Keratinocyte (primary cell): ENCODE results near the gene NIPAL4.

Experiments used
- EZH2 ChIP-seq: IDR thresholded peaks from one replicate; pipeline ENCODE4 v1.6.1; 2012; ENCODE audit warnings: inconsistent platforms, mild to moderate bottlenecking, low read length, moderate library complexity
- TF ChIP-seq, protein P1 (sequence below), 3 experiments: IDR thresholded peaks in 1 of 3; conservative IDR thresholded peaks in 1 of 3; optimal IDR thresholded peaks in 1 of 3; 2 replicates in 2 of 3; 3 replicates in 1 of 3; pipeline versions ENCODE3 to v1.5.1; 2011; ENCODE audit warnings: low read length in 3 of 3, mild to moderate bottlenecking in 3 of 3, moderate library complexity in 2 of 3, control low read depth in 1 of 3, inconsistent platforms in 1 of 3; ENCODE audit not compliant: insufficient read depth in 2 of 3; ENCODE audit errors: extremely low read depth in 1 of 3

DNA sequence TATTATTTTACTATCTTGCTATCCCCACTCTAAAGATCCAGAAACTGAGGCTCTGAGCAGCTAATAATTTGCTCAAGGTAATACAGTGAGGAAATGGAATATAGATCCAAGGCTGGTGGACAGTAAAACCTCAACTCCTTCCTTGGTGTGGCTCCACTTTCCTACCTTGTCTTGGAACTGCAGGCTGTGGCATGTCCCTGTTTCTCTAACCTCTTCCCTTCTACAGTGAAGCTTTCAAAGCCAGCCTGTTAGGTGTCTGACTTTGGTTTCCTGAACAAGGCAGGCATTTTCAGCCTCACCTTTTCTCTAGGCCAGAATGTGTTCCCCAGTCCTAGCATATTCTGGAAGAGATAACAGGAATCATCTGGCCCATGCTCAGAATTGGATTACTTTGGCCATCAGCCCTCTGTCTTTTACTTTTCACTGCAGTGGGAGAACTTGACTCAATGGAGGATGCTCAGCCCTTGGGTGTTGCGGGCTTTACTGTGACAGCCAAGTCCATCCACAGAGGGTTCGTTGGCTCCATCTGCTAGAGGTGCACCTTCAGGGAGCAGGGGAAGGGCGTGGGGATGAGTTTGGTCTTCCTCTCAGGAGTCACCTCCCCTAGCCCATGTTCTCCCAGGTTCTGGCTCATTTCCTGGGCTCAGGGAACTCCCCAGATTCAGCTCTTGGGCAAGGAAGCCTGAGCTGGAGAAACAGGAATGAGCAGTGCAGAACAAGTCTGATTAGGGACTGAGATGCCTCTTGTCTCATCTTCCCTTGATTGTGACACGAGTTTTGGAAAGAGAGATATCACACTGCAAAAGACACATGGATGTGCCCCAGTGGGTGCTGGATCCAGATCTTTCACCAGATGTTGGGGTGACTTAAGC is 1.1 kb downstream of the NIPAL4 start:
- no peak for TF ChIP-seq EZH2
- TF ChIP-seq, protein P1, sequence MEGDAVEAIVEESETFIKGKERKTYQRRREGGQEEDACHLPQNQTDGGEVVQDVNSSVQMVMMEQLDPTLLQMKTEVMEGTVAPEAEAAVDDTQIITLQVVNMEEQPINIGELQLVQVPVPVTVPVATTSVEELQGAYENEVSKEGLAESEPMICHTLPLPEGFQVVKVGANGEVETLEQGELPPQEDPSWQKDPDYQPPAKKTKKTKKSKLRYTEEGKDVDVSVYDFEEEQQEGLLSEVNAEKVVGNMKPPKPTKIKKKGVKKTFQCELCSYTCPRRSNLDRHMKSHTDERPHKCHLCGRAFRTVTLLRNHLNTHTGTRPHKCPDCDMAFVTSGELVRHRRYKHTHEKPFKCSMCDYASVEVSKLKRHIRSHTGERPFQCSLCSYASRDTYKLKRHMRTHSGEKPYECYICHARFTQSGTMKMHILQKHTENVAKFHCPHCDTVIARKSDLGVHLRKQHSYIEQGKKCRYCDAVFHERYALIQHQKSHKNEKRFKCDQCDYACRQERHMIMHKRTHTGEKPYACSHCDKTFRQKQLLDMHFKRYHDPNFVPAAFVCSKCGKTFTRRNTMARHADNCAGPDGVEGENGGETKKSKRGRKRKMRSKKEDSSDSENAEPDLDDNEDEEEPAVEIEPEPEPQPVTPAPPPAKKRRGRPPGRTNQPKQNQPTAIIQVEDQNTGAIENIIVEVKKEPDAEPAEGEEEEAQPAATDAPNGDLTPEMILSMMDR (optimal IDR thresholded peaks at IDR 0.05 in 1 of 3, IDR thresholded peaks at IDR 0.05 in 1 of 3, conservative IDR thresholded peaks at IDR 0.05 in 1 of 3; ENCODE audit: extremely low read depth in 1 of 3, insufficient read depth in 2 of 3, low read length in 3 of 3), result no peak
